SK-N-SH (cell line): ENCODE data around the gene FRMPD3. TPM values are rescaled to one million over a fixed set of nuclear protein-coding genes. Genes with fewer than 3 reads are reported as not detected.

Experiments used
- CTCF ChIA-PET: fragments of 300-600, 350-600 bp; formaldehyde crosslinking; extraction: SDS; loops from one replicate; lab custom pipeline; 2021; lab: Yijun Ruan, JAX
- POLR2A ChIA-PET: fragments of 350-600 bp; sonication (Branson Sonifier 250); formaldehyde crosslinking; extraction: SDS; loops from one replicate; lab custom pipeline; 2020; ENCODE audit warnings: antibody characterized with exemption, inconsistent platforms; lab: Yijun Ruan, JAX
- DNase-seq: peaks from one replicate; pipeline ENCODE4 v3.0.0; 2012
- H2AFZ ChIP-seq: fragments of 200-600 bp; sonication (generic); 2 replicates; pipeline ENCODE4 v1.8.1; 2016; ENCODE audit warnings: antibody characterized with exemption, mild to moderate bottlenecking, low read depth
- H3F3A ChIP-seq: fragments of 200-600 bp; sonication (generic); replicated peaks from 2 replicates; pipeline ENCODE3; 2016; ENCODE audit warnings: antibody characterized with exemption, mild to moderate bottlenecking; ENCODE audit not compliant: insufficient read depth
- H3K27ac ChIP-seq, 2 experiments: fragments of 200-500 bp in 1 of 2; fragments of 200-600 bp in 1 of 2; sonication (Bioruptor generic) in 1 of 2; sonication (generic), shearing (Covaris generic) in 1 of 2; 2 replicates each; pipeline versions ENCODE4 v1.5.1 to v1.6.1; 2014 to 2016; ENCODE audit warnings: low read depth in 2 of 2, inconsistent platforms in 1 of 2, low read length in 1 of 2, mild to moderate bottlenecking in 1 of 2, mixed read lengths in 1 of 2
- H3K27me3 ChIP-seq: fragments of 200-600 bp; sonication (generic), shearing (Covaris generic); 2 replicates; pipeline ENCODE4 v1.6.1; 2016; ENCODE audit warnings: mixed run types; ENCODE audit not compliant: insufficient read depth
- H3K36me3 ChIP-seq, 2 experiments: fragments of 200-500 bp in 1 of 2; fragments of 200-600 bp in 1 of 2; sonication (Bioruptor generic) in 1 of 2; sonication (generic) in 1 of 2; replicated peaks in 1 of 2; 2 replicates each; pipeline versions ENCODE3 to v1.5.1; 2014 to 2016; ENCODE audit warnings: low read length in 1 of 2, mild to moderate bottlenecking in 1 of 2; ENCODE audit not compliant: insufficient read depth in 2 of 2, control insufficient read depth in 1 of 2
- H3K4me1 ChIP-seq, 2 experiments: fragments of 200-500 bp in 1 of 2; fragments of 200-600 bp in 1 of 2; sonication (Bioruptor generic) in 1 of 2; sonication (generic), shearing (Covaris generic) in 1 of 2; 2 replicates each; pipeline versions ENCODE4 v1.5.1 to v1.6.1; 2014 to 2016; ENCODE audit warnings: low read depth in 1 of 2, low read length in 1 of 2, mixed run types in 1 of 2; ENCODE audit not compliant: insufficient read depth in 2 of 2, control insufficient read depth in 1 of 2
- H3K4me2 ChIP-seq: fragments of 200-600 bp; sonication (generic), shearing (Covaris generic); 2 replicates; pipeline ENCODE4 v1.6.1; 2017; ENCODE audit warnings: mixed run types
- H3K4me3 ChIP-seq, 2 experiments: fragments of 200-500 bp in 1 of 2; fragments of 200-600 bp in 1 of 2; sonication (Bioruptor generic) in 1 of 2; sonication (generic), shearing (Covaris generic) in 1 of 2; 2 replicates each; pipeline versions ENCODE4 v1.5.1 to v1.8.1; 2014 to 2016; ENCODE audit warnings: low read depth in 2 of 2, inconsistent platforms in 1 of 2, low read length in 1 of 2, mild to moderate bottlenecking in 1 of 2, mixed read lengths in 1 of 2, moderate library complexity in 1 of 2
- H3K79me2 ChIP-seq: fragments of 200-600 bp; sonication (generic); 2 replicates; pipeline ENCODE4 v1.8.1; 2017; ENCODE audit warnings: mild to moderate bottlenecking; ENCODE audit not compliant: insufficient read depth
- H3K9ac ChIP-seq: fragments of 200-600 bp; sonication (generic); 2 replicates; pipeline ENCODE4 v1.6.1; 2017; ENCODE audit warnings: mixed run types
- H3K9me2 ChIP-seq: fragments of 200-600 bp; sonication (generic); 2 replicates; pipeline ENCODE4 v1.6.1; 2017; ENCODE audit warnings: mixed run types
- H3K9me3 ChIP-seq: fragments of 200-600 bp; sonication (generic); 2 replicates; pipeline ENCODE4 v1.6.1; 2017; ENCODE audit warnings: mixed run types, mild to moderate bottlenecking, moderate library complexity
- H4K20me1 ChIP-seq: fragments of 200-600 bp; sonication (generic); 2 replicates; pipeline ENCODE4 v1.6.1; 2017; ENCODE audit warnings: mild to moderate bottlenecking, mixed run types; ENCODE audit not compliant: insufficient read depth
- ELF1 ChIP-seq: IDR thresholded peaks from 2 replicates; pipeline ENCODE4 v1.4.0; 2012
- FOXJ3 ChIP-seq: sonication (generic); formaldehyde crosslinking; IDR thresholded peaks from 2 replicates; pipeline ENCODE4 v1.5.1; 2020; ENCODE audit warnings: mild to moderate bottlenecking, missing genetic modification reagents
- FOXM1 ChIP-seq: IDR thresholded peaks from 2 replicates; pipeline ENCODE4 v1.4.0; 2012; ENCODE audit warnings: low read depth, mild to moderate bottlenecking
- MEF2A ChIP-seq: IDR thresholded peaks from 2 replicates; pipeline ENCODE4 v1.4.0; 2012; ENCODE audit warnings: low read depth, borderline replicate concordance
- PBX3 ChIP-seq: IDR thresholded peaks from 2 replicates; pipeline ENCODE4; 2012
- REST ChIP-seq: IDR thresholded peaks from 2 replicates; pipeline ENCODE4 v1.6.1; 2012; ENCODE audit warnings: mild to moderate bottlenecking, low read depth, low read length, moderate library complexity
- RFX5 ChIP-seq: IDR thresholded peaks from 2 replicates; pipeline ENCODE4 v1.6.1; 2012; ENCODE audit warnings: mild to moderate bottlenecking, improper control_type of control experiment, low read length
- SIN3A ChIP-seq: IDR thresholded peaks from 2 replicates; pipeline ENCODE4 v1.6.1; 2012; ENCODE audit warnings: low read depth, mild to moderate bottlenecking, low read length, moderate library complexity, borderline replicate concordance
- TAF1 ChIP-seq: IDR thresholded peaks from 2 replicates; pipeline ENCODE4 v1.6.1; 2012; ENCODE audit warnings: low read depth, mild to moderate bottlenecking, low read length, moderate library complexity, borderline replicate concordance
- TEAD4 ChIP-seq: IDR thresholded peaks from 2 replicates; pipeline ENCODE4 v1.4.0; 2012; ENCODE audit warnings: mild to moderate bottlenecking, borderline replicate concordance; ENCODE audit not compliant: insufficient read depth
- ZBTB33 ChIP-seq: IDR thresholded peaks from 2 replicates; pipeline ENCODE4 v1.4.0; 2012; ENCODE audit warnings: low read depth, borderline replicate concordance
- WGBS: methylation state at CpG from one replicate; pipeline ENCODE4 v1.1.6; 2017; ENCODE audit warnings: low lambda C conversion rate; 5-methylcytosine and 5-hydroxymethylcytosine counted together
- polyA plus RNA-seq, 3 experiments: library from polyadenylated mRNA; depleted of rRNA; stranded (reverse); fragments of >200 nt; gene quantifications; 2 replicates each; pipeline ENCODE4 v1.2.3, GENCODE V29; 2012
- TF ChIP-seq, protein P1 (sequence below): fragments of 150-350 bp; IDR thresholded peaks from 2 replicates; pipeline ENCODE4 v1.6.1; 2016; ENCODE audit warnings: mild to moderate bottlenecking, low read depth, low read length

FRMPD3 gene
- polyA plus RNA-seq, 1 of the 3 experiments (the other 2 are of a cell fraction), result 0.03 TPM

GRCh38 chrX:107445146-107445545, 4.3 kb upstream of the FRMPD3 start:
- CTCF ChIA-PET, result no interaction called here
- Histone ChIP-seq H3F3A (no peaks in the 10 kb centered on the region), H3K79me2 (no peaks in the 10 kb centered on the region), H3K4me1 (no peaks in the 10 kb centered on the region; a peak in 1 of 4 replicates), H3K27ac (no peak overlapping the region), H3K9me3 (no peaks in the 10 kb centered on the region), H3K27me3 (peaks cover 53% of the 10 kb centered on the region), H3K4me3 (no peak overlapping the region), H3K36me3 (no peaks in the 10 kb centered on the region), H2AFZ (no peak overlapping the region), H3K9ac (no peak overlapping the region), H3K4me2 (no peak overlapping the region), H4K20me1 (no peaks in the 10 kb centered on the region; the same call in 1 of the 2 replicates), H3K9me2 (no peaks in the 10 kb centered on the region)
- TF ChIP-seq TAF1 (no peak), MEF2A (no peak), FOXJ3 (CRISPR knock-in tag) (no peak), RFX5 (no peak), REST (no peak), ELF1 (no peak), SIN3A (no peak), FOXM1 (no peak), TEAD4 (no peak), PBX3 (no peak)
- TF ChIP-seq, protein P1, sequence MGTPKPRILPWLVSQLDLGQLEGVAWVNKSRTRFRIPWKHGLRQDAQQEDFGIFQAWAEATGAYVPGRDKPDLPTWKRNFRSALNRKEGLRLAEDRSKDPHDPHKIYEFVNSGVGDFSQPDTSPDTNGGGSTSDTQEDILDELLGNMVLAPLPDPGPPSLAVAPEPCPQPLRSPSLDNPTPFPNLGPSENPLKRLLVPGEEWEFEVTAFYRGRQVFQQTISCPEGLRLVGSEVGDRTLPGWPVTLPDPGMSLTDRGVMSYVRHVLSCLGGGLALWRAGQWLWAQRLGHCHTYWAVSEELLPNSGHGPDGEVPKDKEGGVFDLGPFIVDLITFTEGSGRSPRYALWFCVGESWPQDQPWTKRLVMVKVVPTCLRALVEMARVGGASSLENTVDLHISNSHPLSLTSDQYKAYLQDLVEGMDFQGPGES, result no peak
- POLR2A ChIA-PET, result no interaction called here
- no peak for DNase-seq
- 3% methylated on average over 1 of the region's 3 CpGs for WGBS

DNA sequence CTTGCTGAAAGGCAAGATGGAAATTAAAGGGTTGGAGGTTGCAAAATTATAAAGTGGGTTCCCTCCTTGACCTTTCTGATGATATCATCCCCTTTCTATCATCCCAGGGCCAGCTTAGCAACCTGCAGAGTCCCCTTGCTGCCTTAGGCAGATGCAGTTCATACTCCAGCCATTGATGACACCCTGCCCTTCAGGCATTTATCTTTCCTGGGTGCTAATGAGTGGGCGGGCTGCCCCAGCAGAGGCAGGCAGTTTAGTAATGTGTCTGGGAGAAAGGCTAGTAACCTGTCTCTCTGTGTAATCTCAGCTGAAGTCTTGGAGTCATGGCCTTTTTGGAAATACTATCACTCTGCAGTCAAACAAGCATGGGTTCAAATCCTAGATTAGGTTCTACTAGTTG, 3.8 kb upstream of the FRMPD3 start:
- ChIA-PET CTCF (no interaction called here), POLR2A (no interaction called here)
- H3K79me2 ChIP-seq, result no peaks in the 10 kb centered on the region
- H3K27ac ChIP-seq, result no peak overlapping the region
- no peaks in the 10 kb centered on the region; the same call in 1 of the 2 replicates for H4K20me1 ChIP-seq
- 40% methylated on average over 1 of the region's 1 CpG for WGBS
- H3K4me1 ChIP-seq, result no peaks in the 10 kb centered on the region; a peak in 1 of 4 replicates
- DNase-seq, result no peak
- TF ChIP-seq TAF1 (no peak), ZBTB33 (no peak)
- H3K9ac ChIP-seq, result no peak overlapping the region
- H3K9me3 ChIP-seq, result no peaks in the 10 kb centered on the region
- no peaks in the 10 kb centered on the region for H3F3A ChIP-seq
- no peak overlapping the region for H3K4me3 ChIP-seq
- no peak overlapping the region for H3K4me2 ChIP-seq
- peaks cover 53% of the 10 kb centered on the region for H3K27me3 ChIP-seq
- H2AFZ ChIP-seq, result no peak overlapping the region
- no peaks in the 10 kb centered on the region for H3K9me2 ChIP-seq
- no peaks in the 10 kb centered on the region for H3K36me3 ChIP-seq
